K562 (cell line): Measurements from ENCODE around the gene ILK. TPM values are rescaled to one million over a fixed set of nuclear protein-coding genes. Genes with fewer than 3 reads are reported as not detected.

Source experiments
- ATAC-seq: fragments of 200-7000 bp; cut with Tn5 transposase; 3 replicates; pipeline ENCODE4 v1.9.1; 2020; ENCODE audit warnings: moderate library complexity
- BruUV-seq: library from RNA; stranded (reverse); fragments of 400-500 nt; replicated peaks from 2 replicates; lab custom pipeline; 2021; lab: Mats Ljungman, UMichigan
- CTCF ChIA-PET: fragments of 300-600 bp; formaldehyde crosslinking; extraction: SDS; loops from one replicate; lab custom pipeline; 2021; ENCODE audit warnings: low intra/inter-chr PET ratio; lab: Yijun Ruan, JAX
- POLR2A ChIA-PET: fragments of 300-600, 350-650 bp; sonication (Branson Sonifier 250); formaldehyde crosslinking; extraction: SDS; loops from one replicate; lab custom pipeline; 2021; ENCODE audit warnings: antibody characterized with exemption, inconsistent platforms; lab: Yijun Ruan, JAX
- DNase-seq, 4 experiments: peaks; one replicate each; pipeline versions ENCODE4 v3.0.0 to v3.0.0-alpha.2; 2011 to 2018; ENCODE audit warnings: low spot score in 3 of 4, mixed read lengths in 3 of 4; ENCODE audit errors: extremely low read depth in 1 of 4
- FAIRE-seq: peaks from 2 replicates; lab custom pipeline; 2011; peaks lifted over from hg19 to GRCh38; lab: Jason Lieb, UNC
- H2AFZ ChIP-seq: 2 replicates; pipeline ENCODE4 v1.6.0; 2011; ENCODE audit warnings: low read depth, low read length, control low read depth, inconsistent platforms
- H3K27ac ChIP-seq: fragments of 200-600 bp; 3 replicates; pipeline ENCODE4 v1.8.0; 2011; ENCODE audit warnings: low read depth, mild to moderate bottlenecking, control low read depth, inconsistent platforms, low read length, moderate library complexity, mixed read lengths; ENCODE audit errors: extremely low read depth
- H3K27me3 ChIP-seq, 2 experiments: fragments of 300-600 bp in 1 of 2; 2 replicates in 1 of 2; 3 replicates in 1 of 2; pipeline versions ENCODE4 v1.6.0 to v1.8.0; 2011; ENCODE audit warnings: inconsistent platforms in 2 of 2, low read length in 2 of 2, mild to moderate bottlenecking in 1 of 2, mixed read lengths in 1 of 2, moderate library complexity in 1 of 2; ENCODE audit not compliant: control insufficient read depth in 2 of 2, insufficient read depth in 2 of 2
- H3K36me3 ChIP-seq: fragments of 300-600 bp; 3 replicates; pipeline ENCODE4 v1.8.0; 2011; ENCODE audit warnings: mild to moderate bottlenecking, low read length, inconsistent platforms; ENCODE audit not compliant: control insufficient read depth, insufficient read depth
- H3K4me1 ChIP-seq, 2 experiments: fragments of 200-600 bp in 1 of 2; replicated peaks in 1 of 2; 2 replicates in 1 of 2; 3 replicates in 1 of 2; pipeline versions ENCODE4 v1.5.1 to v1.8.0; 2011; ENCODE audit warnings: inconsistent platforms in 2 of 2, low read length in 2 of 2, mild to moderate bottlenecking in 1 of 2, mixed read lengths in 1 of 2, moderate library complexity in 1 of 2; ENCODE audit not compliant: control insufficient read depth in 2 of 2, insufficient read depth in 2 of 2
- H3K4me2 ChIP-seq: 2 replicates; pipeline ENCODE4 v1.6.1; 2011; ENCODE audit warnings: low read length, control low read depth, inconsistent platforms, mixed read lengths; ENCODE audit not compliant: insufficient read depth
- H3K4me3 ChIP-seq: fragments of 200-600 bp; sonication (generic), shearing (Covaris generic); 2 replicates; pipeline ENCODE4 v1.5.1; 2016; ENCODE audit warnings: control low read depth, inconsistent platforms
- H3K79me2 ChIP-seq: fragments of 200-600 bp; 3 replicates; pipeline ENCODE4 v1.8.0; 2011; ENCODE audit warnings: low read length, inconsistent platforms; ENCODE audit not compliant: control insufficient read depth, insufficient read depth
- H3K9ac ChIP-seq, 2 experiments: 2 replicates each; pipeline versions ENCODE4 v1.6.0 to v1.6.1; 2011; ENCODE audit warnings: low read depth in 2 of 2, low read length in 2 of 2, control low read depth in 1 of 2, inconsistent platforms in 1 of 2, mild to moderate bottlenecking in 1 of 2, mixed read lengths in 1 of 2; ENCODE audit not compliant: insufficient read depth in 1 of 2
- H3K9me1 ChIP-seq: one replicate; pipeline ENCODE4 v1.6.0; 2011; ENCODE audit warnings: inconsistent platforms, mild to moderate bottlenecking, low read length, moderate library complexity; ENCODE audit not compliant: control insufficient read depth, insufficient read depth
- H3K9me3 ChIP-seq: replicated peaks from 2 replicates; pipeline ENCODE4 v1.5.1; 2011; ENCODE audit warnings: low read depth, low read length, inconsistent platforms; ENCODE audit not compliant: control insufficient read depth, insufficient read depth
- H4K20me1 ChIP-seq: replicated peaks from 2 replicates; pipeline ENCODE4 v1.6.1; 2011; ENCODE audit warnings: low read length, inconsistent platforms, mixed read lengths; ENCODE audit not compliant: control insufficient read depth, insufficient read depth
- GTF2E2 ChIP-seq: fragments of 200-800 bp; sonication (Bioruptor generic); IDR thresholded peaks from 2 replicates; pipeline ENCODE4 v1.6.1; 2016; ENCODE audit warnings: missing genetic modification characterization, missing compliant biosample characterization
- HDGF ChIP-seq: fragments of 450-650 bp; IDR thresholded peaks from 2 replicates; pipeline ENCODE4 v1.6.1; 2016
- ZBTB7A ChIP-seq: IDR thresholded peaks from 2 replicates; pipeline ENCODE4 v1.6.1; 2011; ENCODE audit warnings: low read depth, mild to moderate bottlenecking, low read length, moderate library complexity, borderline replicate concordance; ENCODE audit not compliant: control insufficient read depth
- WGBS: fragments of 100-300 bp; shearing (Covaris generic); methylation state at CpG from one replicate; pipeline ENCODE4 v1.1.6; 2016; ENCODE audit warnings: low coverage, mixed read lengths; ENCODE audit not compliant: insufficient coverage; ENCODE audit errors: missing lambda C conversion rate; 5-methylcytosine and 5-hydroxymethylcytosine counted together
- in situ Hi-C: fragments of 300-500 bp; cut with MboI; formaldehyde crosslinking; loops from 4 replicates; pipeline ENCODE4 v1.15.0; 2018; ENCODE audit warnings: inconsistent platforms, mixed read lengths
- intact Hi-C: fragments of 100-400 bp; cut with micrococcal nuclease; formaldehyde crosslinking; loops from 2 replicates; pipeline ENCODE4 v1.14.2; 2022
- polyA plus RNA-seq, 8 experiments: library from polyadenylated mRNA; depleted of rRNA in 4 of 8; stranded (reverse) in 5 of 8; unstranded in 3 of 8; fragments of >200 nt; fragmentation: Nextera tagmentation in 2 of 8; fragmentation: Illumina TruSeq in 1 of 8; extraction: Ambion mirVana in 2 of 8; extraction: Trizol in 1 of 8; gene quantifications; 2 replicates each; pipeline versions ENCODE4 v1.2.1 to v1.2.3, GENCODE V29; 2011 to 2014; ENCODE audit warnings: inconsistent platforms in 1 of 8, missing spikeins in 1 of 8
- total RNA-seq, 7 experiments: library from RNA; depleted of rRNA in 6 of 7; stranded (reverse); fragments of >200 nt in 6 of 7; fragmentation: Illumina TruSeq in 2 of 7; extraction: Trizol in 2 of 7; gene quantifications; 2 replicates each; pipeline versions ENCODE4 v1.2.1 to v1.2.3, GENCODE V29; 2011 to 2021; ENCODE audit warnings: low replicate concordance in 1 of 7

Gene ILK
- total and polyA plus RNA-seq, 9 of the 15 experiments (the other 6 are each of a cell fraction or from before 2014, with no cell fraction given), result 43.3 to 95.9 (median 58.9) TPM

GRCh38 chr11:6602096-6602940 lies 1.3 kb upstream of the ILK start:
- TF ChIP-seq ZBTB7A (no peak), GTF2E2 (tag) (no peak), HDGF (0 out of 2 replicates have a peak, but pooled peaks have one; percentile 9)
- in situ Hi-C loops (no loop called here), intact Hi-C loops (loop anchor here (2.0 to 5.0 kb wide), 3 partner anchors 34 to 128 kb away; no protein-coding TSS in a partner anchor)
- peaks cover 85% of the 10 kb centered on the region for H3K79me2 ChIP-seq
- no peaks in the 10 kb centered on the region for H3K9me3 ChIP-seq
- no TSS peak for BruUV-seq
- H3K36me3 ChIP-seq, result peaks cover 61% of the 10 kb centered on the region
- ATAC-seq (no peak), FAIRE-seq (no peak), DNase-seq (no peak)
- peaks cover 10% of the 10 kb centered on the region for H3K9me1 ChIP-seq
- H4K20me1 ChIP-seq, result no peaks in the 10 kb centered on the region
- no peak overlapping the region for H2AFZ ChIP-seq
- H3K4me3 ChIP-seq, result peak overlapping the region; percentile 95
- no peaks in the 10 kb centered on the region for H3K27me3 ChIP-seq
- H3K9ac ChIP-seq, result peak overlapping the region; percentile 83 to 92
- POLR2A ChIA-PET, result interaction anchor here (0.7 to 1.8 kb wide), 5 partner anchors 10 to 37 kb away, joined by 3 to 15 read pairs (median 4); no protein-coding TSS in a partner anchor
- CTCF ChIA-PET, result interaction anchor here (2.5 kb wide), 1 partner anchor 71 kb away, joined by 11 read pairs; no protein-coding TSS in a partner anchor
- peak overlapping the region; percentile 97 for H3K4me2 ChIP-seq
- peak overlapping the region; percentile 87 for H3K27ac ChIP-seq
- WGBS, result 38% methylated on average over 7 of the region's 7 CpGs
- peaks cover 25 to 26% of the 10 kb centered on the region in 2 experiments for H3K4me1 ChIP-seq
